Measurements from ENCODE around the gene RALGPS1.

DNA sequence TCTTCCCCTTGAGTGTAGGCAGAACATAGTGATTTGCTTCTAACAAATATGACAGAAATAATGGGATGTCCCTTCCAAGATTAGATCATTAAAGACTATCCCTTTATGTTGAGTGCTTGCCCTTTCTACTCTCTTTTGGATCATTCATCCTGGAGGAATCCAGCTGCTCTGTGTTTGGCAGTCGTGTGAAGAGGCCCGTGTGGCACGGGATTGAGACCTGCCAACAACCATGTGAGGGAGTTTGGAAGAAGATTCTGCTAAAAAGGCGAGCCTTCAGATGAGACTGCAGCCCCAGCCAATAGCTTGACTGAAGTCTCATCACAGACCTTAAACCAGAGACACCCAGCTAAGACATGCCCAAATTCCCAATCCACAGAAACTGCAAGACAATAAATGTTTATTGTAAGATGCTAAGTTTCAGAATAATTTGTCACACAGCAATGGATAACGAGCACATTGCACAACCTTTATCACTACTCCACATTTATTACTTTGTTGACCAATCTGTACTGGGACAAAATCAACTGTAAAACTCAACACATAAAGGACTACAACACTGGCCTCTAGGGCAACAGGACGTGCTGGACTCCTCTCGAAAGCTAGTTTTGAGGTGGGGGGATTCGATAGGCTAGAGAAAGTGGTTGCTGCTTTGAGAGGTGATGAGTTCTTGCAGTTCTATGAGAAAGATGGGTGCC lies 165.0 kb downstream of the RALGPS1 start:
- no peak for TF ChIP-seq CTCF (IDR thresholded peaks at IDR 0.05)
- TF ChIP-seq EZH2phosphoT487 (IDR thresholded peaks at IDR 0.05): no peak
- TF ChIP-seq EZH2 (IDR thresholded peaks at IDR 0.05): no peak
